ENCODE results near the gene SFMBT1.
A peak's percentile ranks its signal among the peaks of the same experiment; 100 is the strongest.

Gene SFMBT1

GRCh38 chr3:52979190-52979983 is 66.5 kb downstream of the SFMBT1 start:
- no peaks in the 10 kb centered on the region for H3K4me1 ChIP-seq (ENCODE audit: control insufficient read depth, insufficient read depth, low read length)
- ChIA-PET CTCF (no interaction called here), POLR2A (no interaction called here)
- no peaks in the 10 kb centered on the region for H3K9me3 ChIP-seq (ENCODE audit: control insufficient read depth, insufficient read depth, low read depth, low read length)
- TF ChIP-seq, protein P1, sequence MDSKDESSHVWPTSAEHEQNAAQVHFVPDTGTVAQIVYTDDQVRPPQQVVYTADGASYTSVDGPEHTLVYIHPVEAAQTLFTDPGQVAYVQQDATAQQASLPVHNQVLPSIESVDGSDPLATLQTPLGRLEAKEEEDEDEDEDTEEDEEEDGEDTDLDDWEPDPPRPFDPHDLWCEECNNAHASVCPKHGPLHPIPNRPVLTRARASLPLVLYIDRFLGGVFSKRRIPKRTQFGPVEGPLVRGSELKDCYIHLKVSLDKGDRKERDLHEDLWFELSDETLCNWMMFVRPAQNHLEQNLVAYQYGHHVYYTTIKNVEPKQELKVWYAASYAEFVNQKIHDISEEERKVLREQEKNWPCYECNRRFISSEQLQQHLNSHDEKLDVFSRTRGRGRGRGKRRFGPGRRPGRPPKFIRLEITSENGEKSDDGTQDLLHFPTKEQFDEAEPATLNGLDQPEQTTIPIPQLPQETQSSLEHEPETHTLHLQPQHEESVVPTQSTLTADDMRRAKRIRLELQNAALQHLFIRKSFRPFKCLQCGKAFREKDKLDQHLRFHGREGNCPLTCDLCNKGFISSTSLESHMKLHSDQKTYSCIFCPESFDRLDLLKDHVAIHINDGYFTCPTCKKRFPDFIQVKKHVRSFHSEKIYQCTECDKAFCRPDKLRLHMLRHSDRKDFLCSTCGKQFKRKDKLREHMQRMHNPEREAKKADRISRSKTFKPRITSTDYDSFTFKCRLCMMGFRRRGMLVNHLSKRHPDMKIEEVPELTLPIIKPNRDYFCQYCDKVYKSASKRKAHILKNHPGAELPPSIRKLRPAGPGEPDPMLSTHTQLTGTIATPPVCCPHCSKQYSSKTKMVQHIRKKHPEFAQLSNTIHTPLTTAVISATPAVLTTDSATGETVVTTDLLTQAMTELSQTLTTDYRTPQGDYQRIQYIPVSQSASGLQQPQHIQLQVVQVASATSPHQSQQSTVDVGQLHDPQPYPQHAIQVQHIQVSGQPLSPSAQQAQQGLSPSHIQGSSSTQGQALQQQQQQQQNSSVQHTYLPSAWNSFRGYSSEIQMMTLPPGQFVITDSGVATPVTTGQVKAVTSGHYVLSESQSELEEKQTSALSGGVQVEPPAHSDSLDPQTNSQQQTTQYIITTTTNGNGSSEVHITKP (tag by site-specific recombination; IDR thresholded peaks at IDR 0.05), result peak; percentile 31; the same call in 1 of the 2 replicates
- TF ChIP-seq ZNF16 (tag by site-specific recombination; IDR thresholded peaks at IDR 0.05; ENCODE audit: low read depth), result no peak
- H3K4me3 ChIP-seq (ENCODE audit: low read depth, low read length), result no peak overlapping the region
- no peaks in the 10 kb centered on the region for H3K36me3 ChIP-seq (ENCODE audit: control insufficient read depth in 2 of 2, insufficient read depth in 1 of 2, low read length in 2 of 2)
- no peak overlapping the region for H3K27ac ChIP-seq (ENCODE audit: extremely low read depth, low read depth, low read length)

DNA sequence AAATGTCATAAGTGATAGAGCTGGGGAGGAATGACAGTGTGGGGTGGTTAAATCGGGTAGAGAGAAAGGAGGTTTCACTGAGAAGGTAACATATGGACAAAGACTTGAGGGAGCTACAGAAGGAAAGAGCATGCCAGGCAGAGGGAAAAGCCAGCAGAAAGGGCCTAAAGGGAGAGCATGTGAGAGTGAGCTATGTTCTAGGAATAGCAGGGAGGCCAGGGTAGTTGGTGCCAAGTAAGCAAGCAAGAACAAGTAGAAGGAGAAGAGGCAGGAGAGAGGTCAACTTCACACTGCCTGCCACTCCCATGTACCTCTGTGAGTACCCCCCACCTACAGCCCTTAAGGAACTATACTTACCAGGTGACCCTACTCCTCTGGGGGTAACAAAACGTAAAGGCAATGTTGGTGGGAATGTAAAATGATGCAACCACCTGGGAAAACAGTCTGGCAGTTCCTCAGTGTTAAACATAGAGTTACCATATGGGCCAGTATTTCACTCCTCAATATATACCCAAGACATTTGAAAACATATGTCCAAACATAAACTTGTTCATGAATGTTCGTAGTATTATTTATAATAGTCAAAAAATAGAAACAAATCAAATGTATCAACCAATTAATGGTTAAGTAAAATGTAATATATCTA is 67.6 kb downstream of the SFMBT1 start:
- no peak overlapping the region for H3K27ac ChIP-seq (ENCODE audit: extremely low read depth, low read depth, low read length)
- no peaks in the 10 kb centered on the region for H3K36me3 ChIP-seq (ENCODE audit: control insufficient read depth in 2 of 2, insufficient read depth in 1 of 2, low read length in 2 of 2)
- POLR2A ChIA-PET, result no interaction called here
- H3K4me3 ChIP-seq (ENCODE audit: low read depth, low read length), result no peak overlapping the region
- H3K9me3 ChIP-seq (ENCODE audit: control insufficient read depth, insufficient read depth, low read depth, low read length), result no peaks in the 10 kb centered on the region
- no peaks in the 10 kb centered on the region for H3K4me1 ChIP-seq (ENCODE audit: control insufficient read depth, insufficient read depth, low read length)
- TF ChIP-seq GLIS1 (tag by site-specific recombination; IDR thresholded peaks at IDR 0.05) (peak; percentile 44; the same call in 1 of the 2 replicates), ZNF132 (tag by site-specific recombination; IDR thresholded peaks at IDR 0.05; ENCODE audit: borderline replicate concordance) (no peak), PRDM1 (tag by site-specific recombination; IDR thresholded peaks at IDR 0.05) (peak; percentile 71), PRDM2 (tag by site-specific recombination; IDR thresholded peaks at IDR 0.05; ENCODE audit: borderline replicate concordance) (no peak), SALL2 (tag by site-specific recombination; IDR thresholded peaks at IDR 0.05; ENCODE audit: borderline replicate concordance) (no peak), ZNF473 (tag by site-specific recombination; IDR thresholded peaks at IDR 0.05) (no peak), ZNF112 (tag by site-specific recombination; IDR thresholded peaks at IDR 0.05) (no peak), ZNF585B (tag by site-specific recombination; IDR thresholded peaks at IDR 0.05) (no peak), ZNF610 (tag by site-specific recombination; IDR thresholded peaks at IDR 0.05; ENCODE audit: borderline replicate concordance) (no peak), ZNF214 (tag by site-specific recombination; IDR thresholded peaks at IDR 0.05; ENCODE audit: borderline replicate concordance) (no peak), WT1 (tag by site-specific recombination; IDR thresholded peaks at IDR 0.05) (no peak), ZNF521 (tag by site-specific recombination; IDR thresholded peaks at IDR 0.05) (no peak), ZNF530 (tag by site-specific recombination; IDR thresholded peaks at IDR 0.05; ENCODE audit: low read depth) (no peak)
- CTCF ChIA-PET, result no interaction called here

All from HEK293 (cell line).